HG03060 (cell line): ENCODE results near the gene TMC2.
"Not testable (repeated sequence)": the region's sequence is repeated elsewhere in the genome, so short reads cannot be mapped to it uniquely, and the experiment has no call there.

ENCODE experiments used
- ATAC-seq: cut with Tn5 transposase; IDR thresholded peaks from one replicate; pipeline ENCODE4 v1.9.1; 2021; ENCODE audit warnings: low read depth, moderate number of reproducible peaks; ENCODE audit not compliant: unreplicated experiment

TMC2 gene

GRCh38 chr20:2656471-2657117, 120.2 kb downstream of the TMC2 start:
- ATAC-seq, result no peak

GRCh38 chr20:2657241-2657640, 120.9 kb downstream of the TMC2 start:
- ATAC-seq, result no peak

GRCh38 chr20:2657674-2658073, 121.3 kb downstream of the TMC2 start:
- ATAC-seq, result no peak

GRCh38 chr20:2658414-2659354, 122.3 kb downstream of the TMC2 start:
- no peak for ATAC-seq

GRCh38 chr20:2659547-2659946, 123.2 kb downstream of the TMC2 start:
- no peak for ATAC-seq

GRCh38 chr20:2663364-2663886, 127.1 kb downstream of the TMC2 start:
- no peak for ATAC-seq

GRCh38 chr20:2663887-2664719, 127.7 kb downstream of the TMC2 start, which contains the start of gene IDH3B:
TSS of gene IDH3B (minus strand) at chr20:2664216. CDS start at chr20:2664188, 28 bp downstream.
- peak; percentile 62 for ATAC-seq

GRCh38 chr20:2671977-2672376, 135.6 kb downstream of the TMC2 start:
- ATAC-seq, result no peak

GRCh38 chr20:2672446-2672845, 136.1 kb downstream of the TMC2 start:
- no peak for ATAC-seq

- ATAC-seq, result no peak
Measured at GRCh38 chr20:2673453-2673852, 137.1 kb downstream of the TMC2 start.

GRCh38 chr20:2680046-2680445, 143.7 kb downstream of the TMC2 start:
- ATAC-seq, result no peak

- ATAC-seq, result not testable (repeated sequence)
Measured at GRCh38 chr20:2682040-2682439, 145.7 kb downstream of the TMC2 start.

- not testable (repeated sequence) for ATAC-seq
Measured at GRCh38 chr20:2684817-2685216, 148.4 kb downstream of the TMC2 start.

- ATAC-seq, result no peak
Measured at GRCh38 chr20:2687514-2687913, 151.1 kb downstream of the TMC2 start.

GRCh38 chr20:2688041-2688591, 151.7 kb downstream of the TMC2 start:
- no peak for ATAC-seq

GRCh38 chr20:2690213-2690612, 153.8 kb downstream of the TMC2 start:
- ATAC-seq, result no peak

GRCh38 chr20:2690718-2691117, 154.3 kb downstream of the TMC2 start:
- ATAC-seq, result no peak

- no peak for ATAC-seq
Measured at GRCh38 chr20:2691127-2691526, 154.8 kb downstream of the TMC2 start.
